Duodenal mucosa (tissue), 2 donors: Measurements from ENCODE around the gene ARHGEF40.

Experiments
- H3K27ac ChIP-seq: one replicate; pipeline ENCODE4 v1.7.0; 2013; ENCODE audit warnings: low read depth, low read length
- H3K27me3 ChIP-seq, 2 donors: one replicate each; pipeline ENCODE4 v1.7.0; 2013; ENCODE audit warnings: low read length in 2 of 2, control low read depth in 1 of 2; ENCODE audit not compliant: insufficient read depth in 2 of 2, control insufficient read depth in 1 of 2
- H3K36me3 ChIP-seq, 2 donors: one replicate each; pipeline ENCODE4 v1.7.0; 2013; ENCODE audit warnings: low read length in 2 of 2, control low read depth in 1 of 2; ENCODE audit not compliant: insufficient read depth in 2 of 2, control insufficient read depth in 1 of 2
- H3K4me1 ChIP-seq, 2 donors: one replicate each; pipeline ENCODE4 v1.7.0; 2013; ENCODE audit warnings: low read length in 2 of 2, control low read depth in 1 of 2; ENCODE audit not compliant: insufficient read depth in 2 of 2, control insufficient read depth in 1 of 2
- H3K4me3 ChIP-seq, 2 donors: one replicate each; pipeline ENCODE4 v1.7.0; 2013; ENCODE audit warnings: low read length in 2 of 2, low read depth in 1 of 2
- H3K9ac ChIP-seq, 2 donors: one replicate each; pipeline ENCODE4 v1.7.0; 2013; ENCODE audit warnings: low read length in 2 of 2, low read depth in 1 of 2
- H3K9me3 ChIP-seq, 2 donors: one replicate each; pipeline ENCODE4 v1.7.0; 2013; ENCODE audit warnings: low read length in 2 of 2, control low read depth in 1 of 2; ENCODE audit not compliant: control insufficient read depth in 1 of 2

ARHGEF40 gene

DNA sequence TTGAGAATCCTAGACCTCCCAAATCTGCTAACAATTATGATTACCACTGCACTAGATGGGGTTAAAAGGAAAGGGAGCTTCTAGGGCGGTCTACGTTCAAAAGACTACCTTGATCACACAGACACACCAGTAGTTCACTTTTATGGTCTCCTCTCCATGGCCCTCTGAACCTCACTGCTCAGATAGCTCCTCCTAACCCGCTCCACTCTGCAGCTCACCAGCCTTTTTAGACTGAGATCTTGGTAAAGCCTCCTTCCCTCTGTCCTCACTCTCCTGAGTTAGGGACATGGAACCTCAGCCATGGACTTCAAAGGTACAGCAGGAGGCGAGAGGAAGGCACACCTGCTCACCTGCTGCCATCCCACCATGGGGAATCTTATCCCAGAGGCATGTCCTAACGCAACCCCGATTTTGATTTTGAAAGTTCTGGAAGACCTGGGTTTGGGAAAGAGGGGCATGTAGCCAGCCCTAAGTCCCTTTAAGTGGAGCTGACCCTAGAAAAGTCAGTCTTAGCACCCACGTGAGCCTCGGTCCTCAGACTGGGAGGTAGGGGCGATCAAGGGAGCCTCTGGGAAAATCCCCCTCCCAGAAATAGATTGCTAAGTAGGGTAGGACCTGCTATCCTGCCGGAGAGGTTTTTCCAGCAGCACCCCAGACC, 27.0 kb downstream of the ARHGEF40 start:
- H3K4me1 ChIP-seq, result peaks cover 36 to 47% of the 10 kb centered on the region in 2 donors
- H3K4me3 ChIP-seq, result peak overlapping the region; percentile 59 to 61
- peak overlapping the region; percentile 43 for H3K27ac ChIP-seq
- H3K9me3 ChIP-seq, result no peaks in the 10 kb centered on the region
- H3K9ac ChIP-seq, result peak overlapping the region; percentile 48 to 67
- no peaks in the 10 kb centered on the region for H3K27me3 ChIP-seq
- no peaks in the 10 kb centered on the region for H3K36me3 ChIP-seq

DNA sequence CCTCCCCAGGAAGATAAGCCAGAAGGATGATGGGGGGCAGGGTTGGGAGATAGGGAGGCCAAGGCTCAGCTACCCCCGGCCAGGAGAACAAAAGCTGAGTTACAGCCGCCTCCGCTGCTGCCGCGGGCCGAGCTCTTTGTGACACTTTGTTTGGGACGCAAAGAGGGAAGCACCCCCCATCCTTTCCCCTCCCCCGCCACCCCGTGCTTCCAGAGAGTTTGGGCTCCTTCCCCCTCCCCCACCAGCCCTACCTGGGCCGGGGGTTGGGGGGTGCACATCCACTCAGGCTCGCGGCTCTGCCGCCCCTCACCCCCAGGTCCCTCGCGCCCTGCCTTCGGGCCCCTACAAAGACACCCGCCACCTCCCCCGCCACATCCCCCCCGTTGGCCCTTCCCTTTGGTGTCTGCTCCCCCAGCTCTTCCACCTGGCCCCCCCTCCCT, 27.6 kb downstream of the ARHGEF40 start:
- H3K4me3 ChIP-seq, result peak overlapping the region; percentile 59 to 61
- no peaks in the 10 kb centered on the region for H3K9me3 ChIP-seq
- no peaks in the 10 kb centered on the region for H3K36me3 ChIP-seq
- H3K27ac ChIP-seq, result peak overlapping the region; percentile 43
- H3K27me3 ChIP-seq, result no peaks in the 10 kb centered on the region
- H3K4me1 ChIP-seq, result peaks cover 41 to 48% of the 10 kb centered on the region in 2 donors
- H3K9ac ChIP-seq, result peak overlapping the region; percentile 48 to 67

DNA sequence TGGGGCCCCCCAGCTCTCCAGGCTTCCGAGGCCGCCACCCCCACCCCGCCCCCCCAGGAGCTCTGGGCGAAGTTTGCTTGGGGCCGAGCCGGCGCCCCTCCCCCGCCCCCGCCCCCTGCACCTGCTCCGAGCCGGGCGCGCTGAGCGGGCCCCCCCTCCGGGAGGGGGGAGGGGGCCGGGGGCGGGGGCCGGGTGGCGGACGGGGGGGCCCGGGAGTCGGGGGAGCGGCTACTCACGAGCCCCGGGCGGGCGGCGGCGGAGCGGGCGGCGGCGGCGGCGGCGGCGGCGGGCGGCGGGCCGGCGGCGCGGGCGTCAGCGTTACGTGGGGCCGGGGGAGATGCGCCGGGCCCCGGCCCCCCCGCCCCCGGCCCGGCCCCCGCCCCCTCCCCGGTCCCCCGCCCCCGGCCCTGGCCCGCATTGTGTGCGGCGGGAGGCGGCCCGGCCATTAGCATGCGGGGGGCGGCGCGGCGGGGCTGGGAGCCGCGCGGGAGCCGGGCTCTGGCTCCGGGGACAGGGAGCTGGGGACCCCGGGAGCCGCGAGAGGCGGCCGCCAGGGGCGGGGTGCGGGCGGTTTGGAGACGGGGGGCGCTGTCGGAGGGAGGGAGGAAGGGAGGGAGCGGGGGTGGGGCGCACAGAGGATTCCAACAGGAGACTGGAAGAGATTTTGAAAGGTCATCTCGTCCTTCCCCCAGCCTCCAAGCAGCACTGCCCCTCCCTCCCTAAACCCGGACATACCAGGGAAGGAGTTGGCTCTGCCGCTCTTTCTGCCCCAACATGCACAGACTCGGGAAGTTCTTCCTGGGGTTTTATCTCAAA, 28.2 kb downstream of the ARHGEF40 start, which contains the start of gene ZNF219:
ZNF219 (minus strand) TSS at position 580 of the 816 bp plus-strand sequence. CDS start 5,064 bp downstream, outside the sequence.
- Histone ChIP-seq H3K9ac (peak within 1 kb of the TSS; percentile 71 to 78), H3K27me3 (no peaks in the 10 kb centered on the region), H3K4me1 (peaks cover 47 to 52% of the 10 kb centered on the region in 2 donors), H3K9me3 (no peaks in the 10 kb centered on the region), H3K4me3 (peak within 1 kb of the TSS; percentile 78 to 87), H3K27ac (peak within 1 kb of the TSS; percentile 85), H3K36me3 (no peaks in the 10 kb centered on the region)

DNA sequence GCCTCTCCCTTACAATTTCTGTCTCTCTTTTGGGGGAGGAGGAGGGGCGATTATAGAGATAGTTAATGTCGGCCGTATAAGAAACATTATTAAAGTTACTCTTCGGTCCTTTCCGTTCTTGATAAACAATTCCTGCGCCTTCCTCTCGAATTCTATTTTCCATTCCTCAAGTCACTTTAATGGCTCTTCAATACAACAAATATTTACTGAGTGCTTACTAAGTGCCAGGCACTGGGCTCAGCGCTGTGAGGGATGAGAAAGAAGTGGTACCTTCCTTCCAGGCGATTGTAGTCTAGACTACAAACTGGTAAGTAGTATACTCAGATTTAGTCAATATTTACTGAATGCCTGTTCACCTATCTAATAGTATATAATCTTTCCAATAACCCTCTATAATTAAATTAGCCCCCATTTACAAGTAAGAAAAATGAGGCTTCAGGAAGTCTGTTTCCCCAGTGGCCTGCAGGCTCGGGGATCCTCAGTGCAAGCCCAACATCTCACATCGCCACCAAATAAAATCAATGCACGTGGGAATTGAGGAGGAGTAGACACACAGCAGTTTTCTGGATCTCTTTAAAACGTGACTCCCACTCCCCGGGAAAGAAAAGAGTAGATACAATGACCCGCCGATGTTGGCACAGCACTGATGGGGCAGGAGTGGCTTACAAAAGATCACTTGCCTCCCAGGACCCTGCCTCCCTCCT, 28.9 kb downstream of the ARHGEF40 start:
- Histone ChIP-seq H3K4me3 (peak overlapping the region; percentile 78 to 87), H3K4me1 (peaks cover 47 to 48% of the 10 kb centered on the region in 2 donors), H3K27ac (peak overlapping the region; percentile 85), H3K36me3 (no peaks in the 10 kb centered on the region), H3K27me3 (no peaks in the 10 kb centered on the region), H3K9ac (peak overlapping the region; percentile 71 to 78), H3K9me3 (no peaks in the 10 kb centered on the region)

DNA sequence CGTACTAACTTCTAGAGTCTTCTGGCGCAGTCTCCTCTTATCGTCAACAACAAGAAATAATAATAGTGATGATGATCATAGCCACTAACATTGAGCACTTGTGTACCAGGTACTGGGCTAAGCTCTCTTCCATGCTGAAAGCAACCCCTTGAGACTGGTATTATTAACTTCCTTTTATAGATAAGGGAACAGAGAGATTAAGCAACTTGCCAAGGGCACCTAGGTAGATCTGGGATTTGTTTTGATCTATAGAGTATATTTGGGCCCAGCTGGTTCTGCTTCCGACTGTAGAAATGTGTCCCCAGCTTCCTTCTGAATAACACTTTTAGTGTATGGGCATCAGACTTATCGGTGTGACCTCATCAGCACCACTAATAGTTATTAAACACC, 29.5 kb downstream of the ARHGEF40 start:
- H3K4me3 ChIP-seq, result peak overlapping the region; percentile 78 to 87

DNA sequence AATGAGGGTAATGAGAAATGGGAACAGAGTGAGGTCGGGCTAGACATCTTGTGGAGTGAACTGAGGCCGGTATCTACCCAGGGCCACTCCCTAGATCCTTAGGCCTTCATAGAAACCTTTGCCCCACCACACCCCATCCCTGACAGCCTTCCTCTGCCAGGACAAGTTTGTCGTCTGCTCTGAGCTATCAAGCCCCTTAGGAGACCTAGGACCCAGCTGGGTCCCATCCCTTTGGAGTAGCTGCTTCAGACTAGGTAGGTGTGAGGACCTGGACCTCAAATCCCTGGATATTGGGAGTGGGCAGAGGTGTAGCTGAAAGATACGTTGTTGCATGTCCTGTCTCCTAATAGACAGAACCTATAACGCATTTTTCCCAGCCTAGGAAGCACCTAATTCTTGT, 30.8 kb downstream of the ARHGEF40 start, which contains the start of gene TMEM253:
TMEM253 (plus strand) TSS at position 136 of the 400 bp plus-strand sequence. CDS start 278 bp downstream, outside the sequence.
- no peaks in the 10 kb centered on the region for H3K36me3 ChIP-seq
- H3K4me1 ChIP-seq, result peaks cover 47 to 62% of the 10 kb centered on the region in 2 donors
- no peaks in the 10 kb centered on the region for H3K9me3 ChIP-seq
- no peaks in the 10 kb centered on the region for H3K27me3 ChIP-seq
- H3K4me3 ChIP-seq, result peak within 1 kb of the TSS; percentile 78 to 87
- peak within 1 kb of the TSS; percentile 71 to 88 for H3K9ac ChIP-seq
- peak within 1 kb of the TSS; percentile 85 for H3K27ac ChIP-seq

More for the DNA sequence above, 29.5 kb downstream of the ARHGEF40 start:
- Histone ChIP-seq H3K27ac (peak overlapping the region; percentile 4), H3K9me3 (no peaks in the 10 kb centered on the region), H3K27me3 (no peaks in the 10 kb centered on the region), H3K9ac (peak overlapping the region; percentile 71 to 78), H3K4me1 (peaks cover 46 to 51% of the 10 kb centered on the region in 2 donors), H3K36me3 (no peaks in the 10 kb centered on the region)

DNA sequence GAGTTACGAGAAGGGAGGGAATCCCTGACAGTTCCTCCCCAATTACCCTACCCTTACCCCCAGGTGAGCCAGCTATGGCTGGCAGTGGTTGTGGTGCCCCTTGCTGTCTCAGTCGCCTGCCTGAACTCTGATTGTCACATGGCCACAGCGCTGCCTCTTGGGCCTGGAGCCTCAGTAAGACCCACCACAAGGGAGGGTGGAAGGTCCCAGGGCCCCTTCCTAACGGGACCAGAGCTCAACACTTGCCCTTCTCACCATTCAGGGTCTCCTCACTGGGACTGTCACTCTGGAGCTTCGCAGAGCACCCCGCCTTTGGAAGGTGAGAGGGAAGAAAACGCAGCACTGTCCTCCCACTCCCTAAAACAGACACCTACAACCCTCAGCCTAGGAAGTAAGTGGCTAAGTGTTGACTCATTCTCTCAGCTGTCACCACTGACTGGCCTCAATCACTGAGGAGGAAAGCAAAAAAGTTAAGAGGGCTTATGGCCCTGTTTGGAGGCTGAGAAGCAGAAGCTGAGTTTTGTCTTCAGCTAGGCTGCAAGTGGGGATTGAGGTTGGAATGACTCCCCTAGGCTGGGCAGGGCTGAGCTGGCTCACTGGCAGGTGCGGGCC, 31.8 kb downstream of the ARHGEF40 start:
- peaks cover 52 to 62% of the 10 kb centered on the region in 2 donors for H3K4me1 ChIP-seq
- peak overlapping the region; percentile 69 to 88 for H3K9ac ChIP-seq
- H3K9me3 ChIP-seq, result no peaks in the 10 kb centered on the region
- no peaks in the 10 kb centered on the region for H3K36me3 ChIP-seq
- H3K4me3 ChIP-seq, result peak overlapping the region; percentile 66 to 82
- peak overlapping the region; percentile 85 for H3K27ac ChIP-seq
- no peaks in the 10 kb centered on the region for H3K27me3 ChIP-seq

DNA sequence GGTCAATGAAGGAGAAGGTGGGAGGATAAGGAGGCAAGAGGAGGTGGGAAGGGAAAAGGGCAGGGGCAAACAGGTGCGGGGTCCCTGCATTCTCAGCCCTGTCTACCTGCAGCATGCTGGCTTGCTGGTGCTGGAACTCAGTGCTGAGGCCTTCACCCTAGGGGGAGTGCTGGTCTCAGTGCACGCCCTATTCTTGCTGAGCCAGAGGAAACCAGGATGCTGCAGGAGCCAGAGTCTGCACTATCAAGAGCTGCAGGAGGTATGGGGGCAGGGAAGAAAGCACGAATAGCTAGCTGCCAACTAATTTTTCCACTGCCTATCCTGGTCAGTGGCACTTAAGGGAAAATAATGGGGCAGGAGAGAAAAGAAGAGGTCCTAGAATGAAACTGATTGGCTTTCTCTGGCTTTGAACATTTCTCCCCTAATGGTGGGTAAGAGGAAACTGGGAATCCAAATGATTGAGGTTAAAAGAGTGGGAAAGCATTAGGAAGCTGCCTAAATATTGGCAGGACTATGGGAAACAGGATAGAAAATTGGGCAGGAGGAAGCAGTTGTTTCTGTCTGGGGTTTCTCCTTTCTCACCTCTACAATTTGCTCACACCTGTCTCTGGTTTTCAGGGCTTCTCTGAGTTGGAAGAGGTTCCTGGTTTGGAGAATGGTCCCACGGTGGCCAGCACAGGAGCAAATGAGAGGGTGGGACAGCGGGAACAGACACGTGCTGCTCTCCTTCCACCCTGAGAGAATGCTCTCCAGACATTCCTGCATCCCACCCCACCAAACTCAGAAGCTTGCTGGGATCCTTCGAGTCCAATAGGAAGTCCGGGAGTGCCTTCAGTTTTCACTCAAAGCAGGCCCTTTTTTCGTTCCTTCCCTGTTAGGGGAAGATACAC, 32.7 kb downstream of the ARHGEF40 start:
- Histone ChIP-seq H3K4me1 (peaks cover 50 to 65% of the 10 kb centered on the region in 2 donors), H3K27ac (peak overlapping the region; percentile 98), H3K9ac (peak overlapping the region; percentile 88 to 97), H3K27me3 (no peaks in the 10 kb centered on the region), H3K4me3 (peak overlapping the region; percentile 66 to 82), H3K9me3 (no peaks in the 10 kb centered on the region), H3K36me3 (no peaks in the 10 kb centered on the region)

DNA sequence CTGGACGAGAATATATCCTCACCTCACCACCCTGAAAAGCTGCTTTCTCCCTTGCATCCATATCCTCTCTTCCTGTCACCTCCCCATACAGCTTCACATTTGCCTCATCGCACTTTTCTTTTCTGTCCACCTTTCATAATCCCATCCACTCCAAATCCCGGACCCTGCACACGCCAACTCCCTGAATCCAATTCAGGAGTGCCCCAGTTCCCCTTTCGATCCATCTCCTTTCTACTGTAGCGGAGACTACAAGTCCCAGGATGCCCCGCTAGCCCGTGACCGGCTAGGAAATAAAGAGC, 33.3 kb downstream of the ARHGEF40 start:
- no peaks in the 10 kb centered on the region for H3K9me3 ChIP-seq
- H3K27ac ChIP-seq, result peak overlapping the region; percentile 98
- peak overlapping the region; percentile 66 to 82 for H3K4me3 ChIP-seq
- H3K4me1 ChIP-seq, result peaks cover 50 to 65% of the 10 kb centered on the region in 2 donors
- no peaks in the 10 kb centered on the region for H3K36me3 ChIP-seq
- no peaks in the 10 kb centered on the region for H3K27me3 ChIP-seq
- H3K9ac ChIP-seq, result peak overlapping the region; percentile 88 to 97
